HG03280 (cell line): ENCODE data around the gene AIDA.

Experiments
- ATAC-seq: cut with Tn5 transposase; IDR thresholded peaks from one replicate; pipeline ENCODE4 v1.9.1; 2021; ENCODE audit warnings: mild to moderate bottlenecking, moderate library complexity; ENCODE audit not compliant: unreplicated experiment

Gene AIDA

DNA sequence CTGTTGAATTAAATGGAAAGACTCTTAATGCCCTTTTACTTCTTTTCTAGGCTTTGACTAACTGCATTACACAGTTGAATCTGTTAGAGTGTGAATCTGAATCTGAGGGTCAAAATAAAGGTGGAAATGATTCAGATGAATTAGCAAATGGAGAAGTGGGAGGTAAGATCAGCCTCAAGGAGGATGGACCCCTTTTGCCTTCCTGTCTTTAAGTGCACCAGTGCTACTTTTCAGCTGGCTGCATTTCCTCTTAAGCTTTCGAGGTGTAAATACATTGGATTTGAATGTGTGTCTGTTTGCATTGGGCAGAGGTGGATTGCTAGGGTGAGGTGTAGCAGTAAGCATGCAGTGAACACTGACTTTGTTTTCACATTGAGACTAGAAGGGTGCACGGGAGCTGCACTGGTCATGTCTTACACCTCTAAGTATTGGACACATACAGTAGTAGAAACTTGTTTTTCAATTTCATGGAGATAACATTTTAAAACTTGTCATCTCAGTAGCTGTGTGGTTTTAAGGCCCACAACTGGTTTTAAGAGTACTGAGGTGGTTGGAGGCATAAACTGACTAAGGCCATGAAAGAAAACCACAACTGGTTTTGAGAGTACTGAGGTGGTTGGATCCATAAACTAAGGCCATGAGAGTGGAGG is 59.0 kb downstream of the AIDA start:
- ATAC-seq = peak; percentile 61

DNA sequence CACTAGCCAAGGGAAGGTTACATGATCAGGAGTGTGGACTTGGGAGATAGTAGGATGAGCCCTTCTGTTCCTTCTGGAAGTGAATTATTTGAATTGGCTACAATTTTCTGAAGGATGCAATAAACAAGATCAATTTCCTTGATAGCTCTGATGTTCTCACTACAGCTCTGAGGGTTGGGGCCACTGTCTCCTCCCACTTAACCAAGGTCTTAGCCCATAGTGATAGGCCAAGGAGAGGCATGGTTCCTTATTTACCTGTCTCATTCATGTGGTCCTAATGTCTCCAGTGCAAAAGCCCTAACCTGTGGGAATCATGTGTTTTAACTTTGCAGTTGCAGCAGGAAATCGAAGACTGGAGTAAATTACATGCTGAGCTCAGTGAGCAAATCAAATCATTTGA is 59.6 kb downstream of the AIDA start:
- no peak for ATAC-seq

DNA sequence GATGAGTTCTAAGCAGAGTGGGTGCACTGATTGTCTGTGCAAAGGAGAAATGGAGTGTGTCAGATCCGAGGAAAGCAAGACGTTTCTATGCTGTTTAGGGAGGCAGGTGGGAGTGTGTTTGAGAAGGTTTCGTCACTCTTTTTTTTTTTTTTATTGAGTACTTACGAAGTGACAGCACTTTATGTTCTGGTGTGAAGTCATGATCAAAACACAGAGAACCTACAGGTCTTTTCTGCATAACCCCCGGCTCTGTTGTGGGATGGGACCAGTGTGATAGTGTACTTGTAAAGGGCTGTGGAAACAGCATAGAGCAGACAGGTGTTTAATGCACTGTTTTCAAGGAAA is 67.7 kb downstream of the AIDA start:
- ATAC-seq = peak; percentile 10

DNA sequence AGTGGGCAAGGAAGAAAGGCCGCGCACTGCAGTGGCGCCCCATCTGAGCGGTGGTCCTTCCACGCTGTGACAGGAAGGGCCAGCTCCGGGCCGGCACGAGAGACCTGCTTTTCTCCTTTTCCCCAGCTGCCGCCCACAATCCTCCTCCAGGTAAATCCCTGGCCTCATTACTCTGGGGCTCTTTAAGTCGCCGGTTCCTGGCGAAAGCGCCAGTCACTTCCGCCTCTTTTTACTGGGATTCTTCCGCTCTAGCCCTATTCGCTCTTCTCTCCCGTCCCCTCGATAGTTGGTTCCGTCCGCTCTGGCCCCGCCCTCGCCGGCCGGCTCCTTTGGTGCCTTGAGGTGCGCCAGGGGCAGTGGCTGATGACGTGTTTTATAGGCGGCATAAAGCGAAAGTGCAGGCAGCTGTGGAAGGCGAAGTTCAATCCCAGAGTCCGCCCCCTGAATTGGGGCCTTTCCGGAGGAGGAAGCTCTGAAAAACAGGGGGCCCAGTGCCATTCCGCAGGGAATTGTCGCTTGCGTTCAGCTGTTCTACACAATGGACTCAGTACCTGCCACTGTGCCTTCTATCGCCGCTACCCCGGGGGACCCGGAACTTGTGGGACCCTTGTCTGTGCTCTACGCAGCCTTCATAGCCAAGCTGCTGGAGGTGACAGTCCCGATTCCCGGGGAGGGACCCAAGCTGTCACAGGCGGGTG is 68.2 kb downstream of the AIDA start:
- ATAC-seq = peak; percentile 97

DNA sequence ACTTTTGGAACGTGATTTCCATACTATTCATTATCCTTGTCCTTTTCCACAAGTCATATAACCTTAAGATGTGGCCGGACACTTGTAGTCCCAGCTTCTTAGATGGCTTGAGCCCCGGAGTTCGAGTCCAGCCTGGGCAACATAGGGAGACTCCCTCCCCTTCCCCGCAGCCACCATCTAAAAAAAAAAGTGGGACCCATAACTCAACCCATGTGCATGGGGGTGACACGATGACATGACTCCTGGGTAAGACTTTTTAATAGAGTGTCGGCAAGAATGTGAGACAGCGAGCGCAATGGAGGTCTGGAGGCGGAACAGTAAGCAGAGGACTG is 68.7 kb downstream of the AIDA start:
- ATAC-seq = no peak

DNA sequence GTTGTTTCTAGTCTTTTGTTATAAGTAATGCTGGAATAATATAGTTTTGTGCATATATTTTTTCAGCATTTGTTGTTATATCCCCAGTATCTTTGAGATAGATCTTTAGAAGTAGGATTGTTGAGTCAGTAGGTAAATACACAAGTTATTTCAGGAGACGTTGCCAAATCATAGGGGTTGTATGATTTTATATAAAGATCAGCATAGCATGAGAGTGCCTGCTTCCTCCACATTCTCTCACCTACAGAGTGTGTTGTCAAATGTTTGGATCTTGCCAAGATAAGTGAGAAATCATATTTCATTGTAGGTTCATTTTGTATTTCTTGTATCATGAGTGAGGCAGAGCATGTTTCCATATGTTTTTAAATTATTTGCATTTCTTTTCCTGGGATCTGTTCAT is 69.8 kb downstream of the AIDA start:
- ATAC-seq = no peak

DNA sequence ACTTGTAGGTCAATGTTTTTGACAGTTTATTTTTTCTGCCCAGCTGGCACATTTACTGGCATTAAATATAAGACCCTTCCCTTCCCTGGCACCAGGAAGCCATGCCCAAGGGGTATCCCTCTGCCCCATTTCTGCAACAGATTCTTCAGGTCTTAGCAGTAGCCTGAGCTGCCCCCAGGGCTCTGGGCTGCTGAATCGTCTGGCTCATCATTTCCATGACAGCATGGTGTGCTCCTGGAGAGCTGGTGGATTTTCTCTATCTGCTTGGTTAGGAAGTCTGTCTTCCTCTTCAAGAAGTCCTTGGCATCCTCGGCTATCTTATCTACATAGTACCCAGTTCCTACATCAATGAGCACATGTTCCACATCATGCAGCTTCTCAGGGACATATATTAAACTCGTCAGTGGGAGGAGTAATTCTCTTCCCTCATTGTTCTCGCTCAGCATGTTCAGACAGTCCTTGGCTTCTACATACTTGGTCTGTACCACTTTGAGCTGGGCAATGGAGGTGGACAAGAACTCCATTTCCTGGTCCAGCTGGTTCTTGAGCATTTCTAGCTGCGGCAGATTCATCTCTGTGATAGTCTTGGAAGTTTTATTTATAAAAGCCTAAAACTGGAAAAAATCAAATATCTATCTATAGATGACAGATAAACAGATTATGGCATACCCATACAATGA is 70.9 kb downstream of the AIDA start:
- no peak for ATAC-seq

DNA sequence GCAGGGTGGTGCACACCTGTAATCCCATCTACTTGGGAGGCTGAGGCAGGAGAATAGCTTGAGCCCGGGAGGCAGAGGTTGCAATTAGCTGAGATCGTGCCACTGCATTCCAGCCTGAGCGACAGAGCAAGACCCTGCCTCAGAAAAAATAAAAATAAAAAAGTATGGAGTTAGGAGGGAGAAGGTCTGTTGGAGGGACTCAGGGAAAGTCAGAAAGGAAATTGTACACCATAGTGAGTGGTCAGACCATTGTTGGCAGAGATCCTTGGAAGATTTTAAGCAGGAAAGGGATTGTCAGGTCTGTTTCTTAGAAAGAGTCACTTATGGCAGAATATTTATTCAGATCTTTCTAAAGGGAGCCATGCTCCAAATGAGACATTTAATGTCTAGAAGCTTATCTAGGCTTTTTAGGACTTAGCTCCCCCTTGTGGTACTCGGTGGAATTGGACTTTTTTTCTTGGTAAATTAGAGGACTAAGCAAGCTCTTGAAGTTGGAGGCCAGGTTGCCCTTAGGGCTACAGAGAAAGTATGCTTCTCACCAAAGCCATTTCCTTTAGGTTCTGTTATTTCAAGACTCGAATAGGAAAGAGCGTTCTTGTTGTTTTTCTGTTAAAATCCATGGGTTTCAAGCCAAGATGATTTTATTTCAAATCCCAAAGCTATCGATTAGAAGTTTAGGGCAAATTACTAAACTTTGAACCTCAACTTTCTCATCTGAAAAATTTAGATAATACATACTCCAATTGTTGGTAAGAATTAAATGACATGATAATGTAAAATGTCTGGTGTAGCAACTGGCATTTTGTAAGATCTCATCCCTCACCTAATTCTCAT is 77.9 kb downstream of the AIDA start:
- ATAC-seq = peak; percentile 91

DNA sequence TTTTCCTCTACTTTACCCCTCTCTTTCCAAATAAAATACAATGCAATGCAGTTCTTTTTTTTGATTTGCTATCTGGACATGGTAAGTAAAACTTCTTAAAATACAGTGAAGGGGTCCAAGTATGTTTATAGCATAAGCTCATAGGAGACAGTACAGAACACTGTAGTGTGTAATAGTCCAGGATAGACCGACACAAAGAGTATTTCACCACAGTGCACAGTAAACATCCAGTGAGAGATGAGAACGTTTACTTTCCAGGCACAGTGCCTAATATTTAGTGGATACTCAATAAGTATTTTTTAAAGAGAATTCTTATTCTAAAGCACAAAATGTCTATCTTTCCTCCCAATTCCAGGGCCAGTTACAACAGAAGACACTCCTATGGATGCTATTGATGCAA is 79.5 kb downstream of the AIDA start:
- ATAC-seq = no peak

DNA sequence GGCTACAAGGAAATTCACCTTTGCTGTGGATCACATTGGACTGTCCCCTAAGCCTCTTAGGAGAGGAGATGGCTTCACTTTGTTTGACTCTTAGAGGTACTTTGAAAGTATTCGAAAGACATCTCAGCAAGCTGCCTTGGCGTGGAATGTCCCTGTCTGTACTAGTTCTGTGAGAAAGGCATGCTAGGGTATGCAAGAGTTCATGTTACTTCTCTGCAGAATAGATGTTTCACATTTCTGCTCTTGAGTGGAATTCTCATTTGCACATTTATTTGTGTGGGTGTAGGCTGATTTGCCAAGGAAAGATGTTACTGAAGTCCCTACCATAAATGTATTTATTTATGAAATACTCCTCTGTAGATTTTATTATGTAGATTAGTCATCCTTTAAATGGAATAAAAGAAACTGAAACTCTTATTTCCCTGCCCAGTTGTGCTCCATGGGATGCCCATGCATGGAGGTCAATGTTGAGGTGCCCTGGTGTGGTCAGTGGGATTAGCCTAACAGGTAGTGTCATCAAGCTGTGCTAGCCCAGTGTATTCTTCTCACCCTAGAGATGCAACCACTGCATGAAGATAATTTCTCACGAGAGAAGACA is 80.6 kb downstream of the AIDA start:
- ATAC-seq = no peak

DNA sequence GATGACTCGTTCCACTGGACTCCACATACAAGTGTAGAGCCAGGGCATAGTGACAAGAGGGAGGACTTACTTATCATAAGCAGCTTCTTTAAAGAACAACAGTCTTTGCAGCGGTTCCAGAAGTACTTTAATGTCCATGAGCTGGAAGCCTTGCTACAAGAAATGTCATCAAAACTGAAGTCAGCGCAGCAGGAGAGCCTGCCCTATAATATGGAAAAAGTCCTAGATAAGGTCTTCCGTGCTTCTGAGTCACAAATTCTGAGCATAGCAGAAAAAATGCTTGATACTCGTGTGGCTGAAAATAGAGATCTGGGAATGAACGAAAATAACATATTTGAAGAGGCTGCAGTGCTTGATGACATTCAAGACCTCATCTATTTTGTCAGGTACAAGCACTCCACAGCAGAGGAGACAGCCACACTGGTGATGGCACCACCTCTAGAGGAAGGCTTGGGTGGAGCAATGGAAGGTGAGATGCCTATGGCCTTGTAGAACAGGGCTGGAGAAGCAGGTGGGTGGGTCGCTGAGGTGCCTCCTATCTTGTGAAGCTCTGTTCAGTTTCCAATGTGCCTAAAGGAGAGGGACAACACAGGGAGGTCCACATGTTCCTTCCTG is 82.3 kb downstream of the AIDA start:
- ATAC-seq = no peak

DNA sequence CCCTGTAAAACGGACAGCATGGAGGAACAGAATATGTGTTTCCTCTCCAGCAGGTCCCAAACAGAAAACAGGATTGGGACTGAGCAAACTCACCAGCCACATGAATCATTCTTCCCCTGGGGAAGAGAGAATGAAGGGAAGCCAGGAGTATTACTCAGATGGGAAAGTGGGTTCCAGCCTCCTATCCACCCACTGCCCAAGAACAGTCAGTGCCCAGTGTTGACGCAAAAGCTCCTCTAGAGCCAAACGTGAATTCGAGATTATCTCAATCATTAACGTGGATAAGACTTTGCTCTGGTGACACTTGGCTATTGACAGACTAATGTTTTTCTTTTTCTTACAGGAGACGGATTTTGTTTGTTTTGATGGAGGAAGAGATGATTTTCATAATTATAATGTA is 85.1 kb downstream of the AIDA start:
- ATAC-seq = no peak

DNA sequence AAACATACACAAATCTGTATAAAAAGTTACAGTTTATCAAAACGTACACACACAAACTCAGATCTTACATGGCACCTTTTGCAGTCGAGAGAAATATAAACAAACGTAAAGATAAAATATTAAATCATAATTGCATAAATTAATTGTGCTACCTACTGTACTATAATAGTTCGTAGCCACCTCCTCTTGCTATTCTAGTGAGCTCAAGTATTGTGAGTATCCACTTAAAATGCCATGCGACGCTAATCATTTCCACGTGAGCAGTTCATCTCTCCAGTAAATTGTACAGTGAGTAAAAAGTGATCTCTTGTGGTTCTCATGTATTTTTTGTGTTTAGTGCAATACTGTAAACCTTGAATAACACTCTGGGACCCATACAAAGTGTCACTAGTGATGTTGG is 88.1 kb downstream of the AIDA start:
- ATAC-seq = no peak

DNA sequence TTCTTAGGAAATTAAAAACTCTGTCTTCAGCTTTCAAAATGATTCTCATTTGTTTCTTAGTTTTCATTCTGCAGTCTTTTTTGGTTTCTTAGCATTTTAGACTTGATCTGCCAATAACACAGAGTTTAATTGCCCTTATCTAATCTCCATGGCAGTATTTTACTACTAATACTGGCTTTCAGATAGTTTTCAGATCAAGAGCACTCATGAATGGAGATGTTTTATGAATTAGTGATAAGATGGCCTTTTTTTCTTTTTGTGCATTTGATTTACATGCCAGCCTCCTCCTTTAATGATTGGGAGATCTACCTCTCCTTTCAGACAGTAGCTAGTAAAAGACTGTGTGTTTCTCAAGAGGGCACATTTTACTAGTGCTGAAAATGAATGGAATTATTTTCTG is 88.8 kb downstream of the AIDA start:
- no peak for ATAC-seq

DNA sequence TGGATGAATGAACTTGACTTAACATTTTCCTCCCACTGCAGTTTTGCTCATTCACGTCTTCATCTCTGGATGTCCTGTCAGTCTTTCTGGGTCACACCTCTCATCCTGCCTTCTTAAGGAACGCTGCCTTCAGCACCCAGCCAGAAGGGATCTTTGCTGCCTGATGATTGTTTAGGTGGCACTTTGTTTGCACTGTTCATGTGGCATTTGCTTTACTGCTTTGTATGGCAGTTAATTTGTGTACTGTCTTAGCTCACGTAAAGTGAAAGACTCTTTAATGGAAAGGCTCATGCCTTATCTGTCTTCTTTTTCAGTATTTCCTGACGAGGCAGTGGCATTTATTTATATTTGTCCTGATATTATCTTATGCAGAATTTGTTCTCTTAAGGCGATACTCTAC is 89.5 kb downstream of the AIDA start:
- ATAC-seq = no peak

DNA sequence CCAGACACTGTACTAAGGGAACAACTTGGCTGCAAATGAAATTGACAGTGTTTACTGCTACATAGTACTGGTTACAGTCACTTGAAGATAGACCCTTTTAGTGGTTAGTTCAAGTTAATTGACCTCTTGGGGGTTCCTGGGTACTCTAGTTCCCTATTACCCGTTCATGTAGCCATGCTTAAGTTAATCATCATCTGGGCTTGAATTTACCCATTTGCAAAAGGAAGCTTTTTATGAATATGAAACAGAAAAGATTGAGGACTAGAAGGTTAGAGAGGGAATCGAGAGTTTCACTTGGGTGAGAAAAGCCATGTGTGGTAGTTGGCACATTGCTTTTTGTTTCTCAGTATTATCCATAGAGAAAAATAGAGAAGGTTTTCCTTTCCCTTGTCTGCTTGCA is 91.7 kb downstream of the AIDA start:
- ATAC-seq = no peak

DNA sequence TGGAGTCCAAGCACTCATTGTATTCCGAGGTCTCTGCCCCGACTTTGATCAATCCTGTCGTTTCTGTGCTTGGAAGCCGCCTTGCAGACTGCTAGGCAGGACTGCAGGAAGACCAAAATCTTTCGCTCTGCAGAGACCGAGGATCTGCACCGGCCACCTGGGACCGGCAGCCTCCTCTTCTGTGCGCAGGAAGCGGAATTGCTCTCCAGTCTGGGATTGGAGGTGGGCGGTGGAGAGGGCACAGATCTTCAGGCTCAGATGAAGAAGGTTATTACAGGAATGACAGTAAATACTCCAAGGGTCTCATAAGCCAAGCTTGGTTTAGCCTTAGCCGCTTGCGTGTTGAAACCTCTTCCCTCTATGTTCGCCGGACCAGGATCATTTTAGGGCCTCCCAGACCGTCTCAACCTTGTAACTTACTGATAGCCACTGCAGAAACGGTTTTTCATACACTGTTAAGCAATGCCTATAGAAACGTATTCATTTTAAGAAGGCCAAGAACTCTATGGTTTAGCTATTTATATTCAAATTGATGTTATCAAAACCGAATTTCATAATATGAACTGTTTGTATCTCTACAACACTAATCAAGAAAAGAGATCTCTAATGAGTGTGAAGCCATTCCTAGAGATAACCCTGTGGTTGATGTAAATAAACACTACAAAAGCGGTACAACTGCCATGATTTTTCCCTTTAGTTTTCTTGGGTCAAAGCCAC is 93.3 kb downstream of the AIDA start:
- no peak for ATAC-seq
